HUES64 (cell line): Measurements from ENCODE around the gene DIP2A.
"Not testable (repeated sequence)": the region's sequence is repeated elsewhere in the genome, so short reads cannot be mapped to it uniquely, and the experiment has no call there.

Source experiments
- H3K27ac ChIP-seq: 2 replicates; pipeline ENCODE4 v1.7.0; 2013; ENCODE audit warnings: low read depth, low read length, inconsistent platforms
- H3K27me3 ChIP-seq: 2 replicates; pipeline ENCODE4 v1.6.1; 2013; ENCODE audit warnings: mild to moderate bottlenecking, low read length; ENCODE audit not compliant: insufficient read depth
- H3K36me3 ChIP-seq: 2 replicates; pipeline ENCODE4 v1.6.1; 2013; ENCODE audit warnings: mild to moderate bottlenecking, low read length; ENCODE audit not compliant: insufficient read depth
- H3K4me1 ChIP-seq: 2 replicates; pipeline ENCODE4 v1.6.1; 2013; ENCODE audit warnings: mild to moderate bottlenecking, low read length, moderate library complexity; ENCODE audit not compliant: insufficient read depth
- H3K4me3 ChIP-seq: 2 replicates; pipeline ENCODE4 v1.5.1; 2013; ENCODE audit warnings: mild to moderate bottlenecking, low read length, moderate library complexity
- H3K9ac ChIP-seq: 2 replicates; pipeline ENCODE4 v1.6.1; 2013; ENCODE audit warnings: mild to moderate bottlenecking, low read depth, low read length
- H3K9me3 ChIP-seq: 2 replicates; pipeline ENCODE4 v1.6.1; 2013; ENCODE audit warnings: low read depth, low read length; ENCODE audit not compliant: insufficient read depth
- WGBS: fragments of 150-250, 120-280 bp; methylation state at CpG from one replicate; pipeline ENCODE4 v1.1.7; 2013; ENCODE audit warnings: missing lambda C conversion rate; 5-methylcytosine and 5-hydroxymethylcytosine counted together

The DIP2A gene

GRCh38 chr21:46454142-46454541 lies 4.5 kb upstream of the DIP2A start:
- no peak overlapping the region for H3K4me3 ChIP-seq
- peaks cover 8% of the 10 kb centered on the region; the same call in 1 of the 2 replicates for H3K4me1 ChIP-seq
- no peaks in the 10 kb centered on the region for H3K27me3 ChIP-seq
- H3K36me3 ChIP-seq = peaks cover 18% of the 10 kb centered on the region
- no peak overlapping the region for H3K9ac ChIP-seq
- H3K27ac ChIP-seq = no peak overlapping the region
- H3K9me3 ChIP-seq = peaks cover 6% of the 10 kb centered on the region; the same call in 1 of the 2 replicates
- WGBS = 64% methylated on average over 3 of the region's 3 CpGs

DNA sequence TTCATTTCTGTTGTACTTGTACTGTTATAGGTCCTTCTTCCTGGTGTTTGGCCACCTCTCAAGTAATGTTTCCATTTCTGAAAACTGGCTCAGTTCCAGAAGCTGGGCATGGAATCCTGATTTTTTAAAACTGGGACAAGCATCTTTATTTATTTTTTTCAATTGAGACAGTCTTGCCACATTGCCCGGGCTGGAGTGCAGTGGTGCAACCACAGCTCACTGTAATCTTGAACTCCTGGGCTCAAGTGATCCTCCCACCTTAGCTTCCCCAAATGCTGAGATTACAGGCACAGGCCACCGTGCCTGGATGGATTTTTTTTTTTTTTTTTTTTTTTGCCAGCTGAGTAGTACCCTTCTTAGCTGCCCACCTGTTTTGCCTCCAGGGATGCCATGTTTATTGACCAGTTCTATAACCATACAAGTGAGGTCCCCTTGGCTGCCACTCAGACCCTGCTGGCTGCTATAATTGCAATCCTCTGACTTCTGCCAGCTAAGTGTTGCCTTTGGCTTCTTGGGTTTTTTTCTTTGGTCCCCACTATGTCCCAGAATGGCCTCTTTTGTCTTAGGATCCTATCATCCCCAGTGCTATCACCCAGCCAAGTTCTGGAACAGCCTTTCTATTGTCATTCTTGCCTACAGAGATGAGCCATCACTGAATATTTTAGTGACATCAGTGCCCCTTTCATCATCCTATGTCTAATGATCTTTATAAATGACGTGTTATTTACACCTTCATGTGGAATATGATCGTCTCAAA lies 3.9 kb upstream of the DIP2A start:
- Histone ChIP-seq H3K4me3 (no peak overlapping the region), H3K27me3 (no peaks in the 10 kb centered on the region), H3K4me1 (peaks cover 8% of the 10 kb centered on the region; the same call in 1 of the 2 replicates), H3K36me3 (peaks cover 18% of the 10 kb centered on the region), H3K9me3 (peaks cover 1% of the 10 kb centered on the region; the same call in 1 of the 2 replicates), H3K9ac (no peak overlapping the region), H3K27ac (no peak overlapping the region)
- 93% methylated on average over 4 of the region's 4 CpGs for WGBS

GRCh38 chr21:46455575-46456385 lies 2.9 kb upstream of the DIP2A start:
- Histone ChIP-seq H3K27me3 (no peaks in the 10 kb centered on the region), H3K9ac (no peak overlapping the region), H3K9me3 (no peaks in the 10 kb centered on the region), H3K27ac (no peak overlapping the region), H3K4me3 (no peak overlapping the region), H3K36me3 (peaks cover 18% of the 10 kb centered on the region), H3K4me1 (peaks cover 11% of the 10 kb centered on the region; the same call in 1 of the 2 replicates)
- WGBS = 94% methylated on average over 10 of the region's 10 CpGs

GRCh38 chr21:46456750-46457149 lies 1.9 kb upstream of the DIP2A start:
- Histone ChIP-seq H3K9me3 (no peaks in the 10 kb centered on the region), H3K9ac (no peak overlapping the region), H3K36me3 (peaks cover 18% of the 10 kb centered on the region), H3K27me3 (no peaks in the 10 kb centered on the region), H3K4me3 (no peak overlapping the region), H3K27ac (no peak overlapping the region), H3K4me1 (peaks cover 11% of the 10 kb centered on the region; the same call in 1 of the 2 replicates)
- WGBS = 91% methylated on average over 4 of the region's 4 CpGs

DNA sequence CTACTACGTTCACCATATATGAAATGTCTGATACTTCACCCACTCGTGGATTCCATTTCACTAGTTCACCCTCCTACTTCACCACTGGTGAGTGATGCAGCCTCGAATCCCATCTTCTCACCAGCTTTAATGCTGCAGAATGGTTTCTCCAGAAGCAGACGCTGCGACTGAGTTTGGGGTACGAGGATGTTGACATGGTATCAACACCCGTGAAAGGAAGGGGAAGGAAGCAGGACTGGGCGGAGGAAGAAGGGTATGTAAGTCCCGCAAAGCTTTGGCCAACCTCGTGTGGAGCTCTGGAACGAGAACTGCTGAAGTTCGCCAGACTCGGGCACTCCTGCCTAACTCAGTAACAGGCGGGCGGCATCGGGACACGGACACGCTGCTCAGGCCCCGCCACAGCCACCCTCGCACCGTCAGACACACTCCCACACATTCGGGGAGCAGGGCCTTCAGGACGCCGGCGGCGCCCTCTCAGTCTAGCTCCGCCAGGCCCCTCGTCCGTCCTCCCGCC lies 833 bp upstream of the DIP2A start:
- Histone ChIP-seq H3K4me3 (peak overlapping the region; percentile 93), H3K27me3 (no peaks in the 10 kb centered on the region), H3K36me3 (peaks cover 22% of the 10 kb centered on the region), H3K27ac (peak overlapping the region; percentile 93), H3K9ac (peak overlapping the region; percentile 95), H3K4me1 (peaks cover 11% of the 10 kb centered on the region; the same call in 1 of the 2 replicates), H3K9me3 (no peaks in the 10 kb centered on the region)
- WGBS = 4% methylated on average over 30 of the region's 30 CpGs

DNA sequence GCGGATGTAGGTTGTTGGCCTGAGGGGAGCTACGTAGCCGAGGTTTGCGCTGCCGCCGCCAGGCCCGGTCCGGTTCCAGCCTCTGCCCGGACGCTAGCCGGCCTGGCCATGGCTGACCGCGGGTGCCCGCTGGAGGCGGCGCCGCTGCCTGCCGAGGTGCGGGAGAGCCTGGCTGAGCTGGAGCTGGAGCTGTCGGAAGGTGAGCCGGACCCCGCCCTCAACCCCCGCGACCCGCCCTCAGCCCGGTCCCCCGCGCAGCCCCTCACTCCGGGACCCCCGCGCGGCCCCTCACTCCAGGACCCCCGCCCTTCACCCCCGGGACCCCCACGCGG lies 299 bp downstream of the DIP2A start:
- H3K4me1 ChIP-seq = peaks cover 11% of the 10 kb centered on the region; the same call in 1 of the 2 replicates
- peak overlapping the region; percentile 98 for H3K4me3 ChIP-seq
- peak overlapping the region; percentile 70; the same call in 1 of the 2 replicates for H3K27ac ChIP-seq
- peak overlapping the region; percentile 76 for H3K9ac ChIP-seq
- WGBS = under 1% methylated on average over 36 of the region's 36 CpGs
- H3K9me3 ChIP-seq = no peaks in the 10 kb centered on the region
- no peaks in the 10 kb centered on the region for H3K27me3 ChIP-seq
- H3K36me3 ChIP-seq = peaks cover 29% of the 10 kb centered on the region

DNA sequence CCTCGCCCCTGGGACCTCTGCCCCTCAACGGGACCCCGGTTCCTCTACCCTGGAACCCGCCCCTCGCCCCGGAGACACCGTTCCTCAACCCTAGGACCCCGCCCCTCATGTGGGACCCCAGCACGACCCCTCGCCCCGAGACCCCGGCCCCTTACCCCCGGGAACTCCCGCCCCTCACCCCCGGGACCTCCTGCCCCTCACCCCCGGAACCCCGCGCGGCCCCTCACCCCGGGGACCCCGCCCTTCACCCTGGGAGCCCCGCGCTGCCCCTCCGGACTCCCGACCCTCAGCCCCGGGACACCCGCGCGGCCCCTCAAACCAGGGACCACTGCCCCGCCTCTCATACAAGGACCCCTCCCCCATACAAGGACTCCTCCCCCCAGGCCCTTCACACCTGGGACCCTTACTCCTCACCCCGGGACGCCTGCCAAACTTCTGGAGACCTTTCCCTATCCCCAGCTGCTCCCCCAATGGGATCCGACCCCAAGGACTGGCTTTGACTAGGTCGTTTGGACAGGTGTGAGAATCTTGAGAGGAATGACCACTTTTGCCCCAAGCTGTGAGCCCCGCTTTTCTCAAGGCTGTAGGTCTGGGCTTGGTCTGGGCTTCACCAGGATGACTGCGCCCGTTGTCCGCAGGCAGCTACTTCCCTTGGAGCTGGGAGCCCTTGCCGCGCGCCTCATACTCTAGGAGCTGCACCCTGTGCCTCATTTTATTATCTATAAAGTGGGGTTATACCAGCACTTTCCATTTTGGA lies 843 bp downstream of the DIP2A start:
- H3K36me3 ChIP-seq = peaks cover 32% of the 10 kb centered on the region
- peaks cover 11% of the 10 kb centered on the region; the same call in 1 of the 2 replicates for H3K4me1 ChIP-seq
- peak overlapping the region; percentile 98 for H3K4me3 ChIP-seq
- H3K27ac ChIP-seq = no peak overlapping the region
- H3K27me3 ChIP-seq = no peaks in the 10 kb centered on the region
- WGBS = 7% methylated on average over 30 of the region's 41 CpGs
- no peaks in the 10 kb centered on the region for H3K9me3 ChIP-seq
- peak overlapping the region; percentile 50; the same call in 1 of the 2 replicates for H3K9ac ChIP-seq

DNA sequence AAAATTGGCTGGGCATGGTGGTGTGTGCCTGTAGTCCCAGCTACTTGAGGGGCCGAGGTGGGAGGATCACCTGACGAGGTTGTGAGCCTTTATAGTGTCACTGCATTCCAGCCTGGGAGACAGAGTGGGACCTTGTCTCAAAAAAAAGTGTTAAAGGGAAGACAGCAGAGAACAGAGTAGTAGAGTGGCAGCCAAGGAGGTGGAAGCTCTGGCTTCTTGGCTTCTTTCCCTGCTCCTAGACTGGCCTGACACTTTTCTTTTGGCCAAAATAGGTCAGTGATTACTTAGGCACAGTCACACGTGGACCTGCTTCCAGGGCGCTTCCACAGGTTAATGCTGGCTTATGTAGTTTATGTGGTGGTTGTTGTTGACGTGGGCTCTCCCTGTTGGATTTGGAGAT lies 3.2 kb downstream of the DIP2A start:
- Histone ChIP-seq H3K9me3 (no peaks in the 10 kb centered on the region), H3K27ac (no peak overlapping the region), H3K4me1 (peaks cover 8% of the 10 kb centered on the region; the same call in 1 of the 2 replicates), H3K4me3 (no peak overlapping the region), H3K9ac (no peak overlapping the region), H3K27me3 (no peaks in the 10 kb centered on the region), H3K36me3 (peaks cover 24% of the 10 kb centered on the region)
- 93% methylated on average over 5 of the region's 5 CpGs for WGBS

- H3K27ac ChIP-seq = not testable (repeated sequence)
Observed at GRCh38 chr21:46465153-46465552, 6.5 kb downstream of the DIP2A start.

GRCh38 chr21:46465651-46466050 lies 7.0 kb downstream of the DIP2A start:
- H3K27ac ChIP-seq = no peak overlapping the region
- WGBS = 93% methylated on average over 3 of the region's 3 CpGs
- no peak overlapping the region for H3K4me3 ChIP-seq
- H3K9me3 ChIP-seq = no peaks in the 10 kb centered on the region
- H3K27me3 ChIP-seq = no peaks in the 10 kb centered on the region
- no peak overlapping the region for H3K9ac ChIP-seq
- no peaks in the 10 kb centered on the region for H3K4me1 ChIP-seq
- peaks cover 30% of the 10 kb centered on the region for H3K36me3 ChIP-seq

More at GRCh38 chr21:46465153-46465552, 6.5 kb downstream of the DIP2A start:
- H3K36me3 ChIP-seq = peaks cover 30% of the 10 kb centered on the region
- not testable (repeated sequence) for H3K4me1 ChIP-seq, H3K9me3 ChIP-seq, H3K27me3 ChIP-seq, H3K9ac ChIP-seq, H3K4me3 ChIP-seq
- 95% methylated on average over 6 of the region's 6 CpGs for WGBS
